ENCODE results near the gene SNX10. TPM values are rescaled to one million over a fixed set of nuclear protein-coding genes. Genes with fewer than 3 reads are reported as not detected.
"Not testable (repeated sequence)": the region's sequence is repeated elsewhere in the genome, so short reads cannot be mapped to it uniquely, and the experiment has no call there.

SNX10 gene
- total RNA-seq, 1 experiment from 2014 or later, result 8.8 TPM

DNA sequence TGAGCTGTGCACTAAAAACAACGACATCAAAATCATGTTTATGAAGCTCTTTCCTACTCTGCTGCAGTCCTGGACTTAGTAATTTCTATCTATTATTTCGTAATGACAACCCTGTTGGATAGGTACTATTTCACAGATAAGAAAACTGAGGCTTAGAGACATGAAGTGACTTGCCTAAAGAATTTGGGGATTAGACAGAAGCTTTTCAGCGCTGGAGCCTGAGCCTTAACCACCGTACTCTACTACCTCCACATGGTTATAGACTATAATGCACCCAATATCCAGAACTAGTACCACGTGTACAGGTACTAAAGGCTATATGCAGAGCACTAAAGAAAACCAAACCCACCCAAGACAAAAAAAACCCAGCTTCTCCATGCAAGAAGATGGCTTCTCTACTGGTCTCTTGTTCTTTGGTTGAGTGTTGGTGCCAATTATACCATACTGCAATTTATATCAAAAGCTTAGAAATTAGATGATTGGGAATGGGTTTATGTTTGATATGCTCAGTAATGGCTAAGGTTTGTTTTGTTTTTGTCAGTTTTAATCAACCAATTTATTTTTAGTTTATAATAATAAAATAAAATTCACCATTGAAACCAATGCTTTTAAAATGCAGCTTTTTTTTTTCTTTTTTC, 6.5 kb upstream of the SNX10 start:
- Histone ChIP-seq H3K4me1 (no peaks in the 10 kb centered on the region), H3K9me3 (no peaks in the 10 kb centered on the region), H3K4me3 (ENCODE audit: low read depth, low read length) (no peak overlapping the region), H3K36me3 (ENCODE audit: control insufficient read depth, insufficient read depth, low read length) (no peaks in the 10 kb centered on the region), H3K27me3 (replicated peaks; ENCODE audit: control insufficient read depth, insufficient read depth, low read length) (no peaks in the 10 kb centered on the region)
- Mint-ChIP-seq H3K4me1 (ENCODE audit: low read depth, unreplicated experiment) (no peaks in the 10 kb centered on the region), H3K36me3 (ENCODE audit: insufficient read depth, unreplicated experiment) (no peaks in the 10 kb centered on the region), H3K27ac (ENCODE audit: unreplicated experiment) (no peak overlapping the region), H3K4me3 (ENCODE audit: unreplicated experiment) (no peak overlapping the region), H3K9me3 (ENCODE audit: unreplicated experiment) (no peaks in the 10 kb centered on the region), H3K27me3 (ENCODE audit: insufficient read depth, unreplicated experiment) (no peaks in the 10 kb centered on the region)
- peak in 1 of 2 experiments; percentile 55 for DNase-seq
- TF ChIP-seq, protein P1, sequence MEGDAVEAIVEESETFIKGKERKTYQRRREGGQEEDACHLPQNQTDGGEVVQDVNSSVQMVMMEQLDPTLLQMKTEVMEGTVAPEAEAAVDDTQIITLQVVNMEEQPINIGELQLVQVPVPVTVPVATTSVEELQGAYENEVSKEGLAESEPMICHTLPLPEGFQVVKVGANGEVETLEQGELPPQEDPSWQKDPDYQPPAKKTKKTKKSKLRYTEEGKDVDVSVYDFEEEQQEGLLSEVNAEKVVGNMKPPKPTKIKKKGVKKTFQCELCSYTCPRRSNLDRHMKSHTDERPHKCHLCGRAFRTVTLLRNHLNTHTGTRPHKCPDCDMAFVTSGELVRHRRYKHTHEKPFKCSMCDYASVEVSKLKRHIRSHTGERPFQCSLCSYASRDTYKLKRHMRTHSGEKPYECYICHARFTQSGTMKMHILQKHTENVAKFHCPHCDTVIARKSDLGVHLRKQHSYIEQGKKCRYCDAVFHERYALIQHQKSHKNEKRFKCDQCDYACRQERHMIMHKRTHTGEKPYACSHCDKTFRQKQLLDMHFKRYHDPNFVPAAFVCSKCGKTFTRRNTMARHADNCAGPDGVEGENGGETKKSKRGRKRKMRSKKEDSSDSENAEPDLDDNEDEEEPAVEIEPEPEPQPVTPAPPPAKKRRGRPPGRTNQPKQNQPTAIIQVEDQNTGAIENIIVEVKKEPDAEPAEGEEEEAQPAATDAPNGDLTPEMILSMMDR (IDR thresholded peaks at IDR 0.05; ENCODE audit: insufficient read depth in 1 of 2, low read depth in 1 of 2, low read length in 1 of 2, severe bottlenecking in 1 of 2, unreplicated experiment in 1 of 2), result peak; percentile 35 to 43
- CTCF ChIA-PET, result interaction anchor here (1.0 to 1.2 kb wide), 3 partner anchors 84 to 888 kb away, joined by 3 to 4 read pairs (median 3); partner anchors contain the start of gene CBX3
- intact Hi-C loops (cut with micrococcal nuclease; ENCODE audit: unreplicated experiment), result loop anchor here (1.0 to 2.0 kb wide), 3 partner anchors 84 to 392 kb away; partner anchors contain the start of genes CBX3 and HNRNPA2B1
- BruUV-seq (replicated peaks), result no TSS peak
- POLR2A ChIA-PET, result interaction anchor here (0.6 kb wide), 1 partner anchor 96 kb away, joined by 3 read pairs; no protein-coding TSS in a partner anchor

DNA sequence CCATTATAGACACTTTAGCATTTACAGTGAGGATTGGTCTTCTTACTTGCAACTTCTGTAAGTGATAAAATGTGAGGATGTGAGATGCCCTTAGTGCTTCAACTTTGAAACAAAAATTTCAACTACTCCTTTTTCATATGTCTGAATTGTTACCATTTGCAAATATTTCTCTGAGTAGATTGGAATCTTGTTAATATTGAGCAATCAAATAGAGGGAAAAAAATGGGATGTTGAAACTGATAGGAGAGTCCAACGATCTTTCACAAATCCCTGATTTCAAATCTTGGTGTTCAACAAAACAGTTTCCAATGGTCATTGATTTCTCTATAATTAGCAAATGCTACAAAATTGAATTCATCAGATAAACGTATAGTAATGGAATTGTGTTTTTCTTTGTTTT, 5.5 kb upstream of the SNX10 start:
- Mint-ChIP-seq H3K27ac (ENCODE audit: unreplicated experiment) (no peak overlapping the region), H3K4me1 (ENCODE audit: low read depth, unreplicated experiment) (no peaks in the 10 kb centered on the region), H3K9me3 (ENCODE audit: unreplicated experiment) (no peaks in the 10 kb centered on the region), H3K27me3 (ENCODE audit: insufficient read depth, unreplicated experiment) (no peaks in the 10 kb centered on the region), H3K36me3 (ENCODE audit: insufficient read depth, unreplicated experiment) (no peaks in the 10 kb centered on the region), H3K4me3 (ENCODE audit: unreplicated experiment) (no peak overlapping the region)
- TF ChIP-seq, protein P1 (IDR thresholded peaks at IDR 0.05; ENCODE audit: insufficient read depth in 1 of 2, low read depth in 1 of 2, low read length in 1 of 2, severe bottlenecking in 1 of 2, unreplicated experiment in 1 of 2), result no peak
- Histone ChIP-seq H3K36me3 (ENCODE audit: control insufficient read depth, insufficient read depth, low read length) (no peaks in the 10 kb centered on the region), H3K4me3 (ENCODE audit: low read depth, low read length) (no peak overlapping the region), H3K4me1 (no peaks in the 10 kb centered on the region), H3K27me3 (replicated peaks; ENCODE audit: control insufficient read depth, insufficient read depth, low read length) (no peaks in the 10 kb centered on the region), H3K9me3 (no peaks in the 10 kb centered on the region)
- BruUV-seq (replicated peaks), result no TSS peak
- ChIA-PET CTCF (no interaction called here), POLR2A (no interaction called here)
- intact Hi-C loops (cut with micrococcal nuclease; ENCODE audit: unreplicated experiment), result no loop called here
- DNase-seq, result no peak

DNA sequence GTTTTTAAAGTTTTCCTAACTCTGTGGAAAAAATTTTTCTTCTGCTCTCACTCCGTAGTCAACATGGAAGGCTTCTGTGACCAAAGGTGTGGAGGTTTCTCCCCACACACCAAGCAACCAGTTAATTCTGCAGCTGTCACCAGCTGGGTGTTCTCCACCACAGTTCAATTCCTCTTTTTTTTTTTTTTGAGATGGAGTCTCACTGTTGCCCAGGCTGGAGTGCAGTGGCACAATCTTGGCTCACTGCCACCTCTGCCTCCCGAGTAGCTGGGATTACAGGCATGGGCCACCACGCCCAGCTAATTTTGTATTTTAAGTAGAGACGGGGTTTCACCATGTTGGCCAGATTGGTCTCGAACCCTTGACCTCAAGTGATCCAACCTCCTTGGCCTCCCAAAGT, 3.5 kb upstream of the SNX10 start:
- POLR2A ChIA-PET; intact Hi-C loops (cut with micrococcal nuclease; ENCODE audit: unreplicated experiment); H3K9me3 ChIP-seq; H3K27ac Mint-ChIP-seq (ENCODE audit: unreplicated experiment); H3K27me3 Mint-ChIP-seq (ENCODE audit: insufficient read depth, unreplicated experiment); CTCF ChIA-PET; DNase-seq; BruUV-seq (replicated peaks); H3K4me1 Mint-ChIP-seq (ENCODE audit: low read depth, unreplicated experiment); H3K4me3 ChIP-seq (ENCODE audit: low read depth, low read length); H3K9me3 Mint-ChIP-seq (ENCODE audit: unreplicated experiment); H3K36me3 Mint-ChIP-seq (ENCODE audit: insufficient read depth, unreplicated experiment); H3K36me3 ChIP-seq (ENCODE audit: control insufficient read depth, insufficient read depth, low read length); H3K4me1 ChIP-seq; H3K27me3 ChIP-seq (replicated peaks; ENCODE audit: control insufficient read depth, insufficient read depth, low read length); H3K4me3 Mint-ChIP-seq (ENCODE audit: unreplicated experiment): not testable (repeated sequence)

Measured in Caco-2 (cell line).